ENCODE measurements around the gene SAP25. TPM values are rescaled to one million over a fixed set of nuclear protein-coding genes. Genes with fewer than 3 reads are reported as not detected.

SAP25 gene
- polyA plus RNA-seq, 1 donor from 2014 or later, result 0.52 TPM

GRCh38 chr7:100612730-100613390, 39.2 kb upstream of the SAP25 start:
- Histone ChIP-seq H3K79me2 (replicated peaks; ENCODE audit: insufficient read depth, low read length) (peaks cover 4% of the 10 kb centered on the region), H3F3A (ENCODE audit: insufficient read depth, low read length, poor library complexity, severe bottlenecking) (no peaks in the 10 kb centered on the region), H3K9me2 (ENCODE audit: insufficient read depth, low read length) (no peaks in the 10 kb centered on the region), H3K4me3 (ENCODE audit: low read length) (peak overlapping the region; percentile 96), H3K27ac (ENCODE audit: low read length) (peak overlapping the region; percentile 95), H3K9ac (ENCODE audit: low read length) (peak overlapping the region; percentile 89), H3K36me3 (ENCODE audit: insufficient read depth, low read length) (no peaks in the 10 kb centered on the region), H3K27me3 (ENCODE audit: insufficient read depth, low read depth, low read length) (no peaks in the 10 kb centered on the region), H2AFZ (ENCODE audit: low read depth, low read length) (peak overlapping the region; percentile 79), H3K4me2 (ENCODE audit: low read length) (peak overlapping the region; percentile 72), H4K20me1 (ENCODE audit: insufficient read depth) (no peaks in the 10 kb centered on the region), H3K9me3 (ENCODE audit: low read length) (no peaks in the 10 kb centered on the region)
- TF ChIP-seq TAF1 (IDR thresholded peaks at IDR 0.05; ENCODE audit: low read depth), result no peak
- no peak for TF ChIP-seq REST (IDR thresholded peaks at IDR 0.05; ENCODE audit: borderline replicate concordance)
- TF ChIP-seq MXI1 (conservative IDR thresholded peaks at IDR 0.05; ENCODE audit: poor library complexity, severe bottlenecking), result peak; percentile 35
- TF ChIP-seq CTCF (IDR thresholded peaks at IDR 0.05; ENCODE audit: poor library complexity, severe bottlenecking), result no peak
- no peak for TF ChIP-seq EP300 (conservative IDR thresholded peaks at IDR 0.05; ENCODE audit: poor library complexity, severe bottlenecking)

- Histone ChIP-seq H3K4me2 (ENCODE audit: low read length) (peak within 1 kb of the TSS; percentile 72), H3K36me3 (ENCODE audit: insufficient read depth, low read length) (no peaks in the 10 kb centered on the region), H3K9ac (ENCODE audit: low read length) (peak within 1 kb of the TSS; percentile 89), H3K27ac (ENCODE audit: low read length) (peak within 1 kb of the TSS; percentile 95), H3K79me2 (replicated peaks; ENCODE audit: insufficient read depth, low read length) (peaks cover 4% of the 10 kb centered on the region), H3F3A (ENCODE audit: insufficient read depth, low read length, poor library complexity, severe bottlenecking) (no peaks in the 10 kb centered on the region), H3K27me3 (ENCODE audit: insufficient read depth, low read depth, low read length) (no peaks in the 10 kb centered on the region), H2AFZ (ENCODE audit: low read depth, low read length) (peak within 1 kb of the TSS; percentile 79), H3K4me3 (ENCODE audit: low read length) (peak within 1 kb of the TSS; percentile 96), H3K9me2 (ENCODE audit: insufficient read depth, low read length) (no peaks in the 10 kb centered on the region), H3K9me3 (ENCODE audit: low read length) (no peaks in the 10 kb centered on the region), H4K20me1 (ENCODE audit: insufficient read depth) (no peaks in the 10 kb centered on the region)
- peak; percentile 56 for TF ChIP-seq TAF1 (IDR thresholded peaks at IDR 0.05; ENCODE audit: low read depth)
- peak; percentile 67 for TF ChIP-seq POLR2AphosphoS5 (IDR thresholded peaks at IDR 0.05)
- TF ChIP-seq EZH2 (IDR thresholded peaks at IDR 0.05; ENCODE audit: borderline replicate concordance, insufficient read depth, low read length, poor library complexity, severe bottlenecking), result no peak
- peak; percentile 42 for TF ChIP-seq REST (IDR thresholded peaks at IDR 0.05; ENCODE audit: borderline replicate concordance)
- peak; percentile 24 for TF ChIP-seq SMC3 (conservative IDR thresholded peaks at IDR 0.05; ENCODE audit: poor library complexity)
- TF ChIP-seq MXI1 (conservative IDR thresholded peaks at IDR 0.05; ENCODE audit: poor library complexity, severe bottlenecking), result peak; percentile 76
- TF ChIP-seq CTCF (IDR thresholded peaks at IDR 0.05; ENCODE audit: poor library complexity, severe bottlenecking), result no peak
- TF ChIP-seq EP300 (conservative IDR thresholded peaks at IDR 0.05; ENCODE audit: poor library complexity, severe bottlenecking), result peak; percentile 71
- peak; percentile 16 for TF ChIP-seq RAD21 (conservative IDR thresholded peaks at IDR 0.05)
These were observed 38.5 kb upstream of the SAP25 start, which contains the start of gene MOSPD3 for GRCh38 chr7:100611983-100612729. Gene MOSPD3 (plus strand): TSS chr7:100612540. CDS start chr7:100612792, 252 bp downstream.
